Uterus (tissue), 2 donors: Measurements from ENCODE around the gene MIA2.

Experiments used
- CTCF ChIP-seq, 4 experiments: fragments of 200-600 bp in 2 of 4; fragments of 450-650 bp in 2 of 4; sonication (generic) in 2 of 4; IDR thresholded peaks; one replicate each; pipeline ENCODE4 v1.5.1; 2016 to 2019; ENCODE audit warnings: antibody characterized with exemption in 4 of 4, mild to moderate bottlenecking in 2 of 4, moderate library complexity in 1 of 4
- POLR2A ChIP-seq, 2 donors: fragments of 450-650 bp; IDR thresholded peaks; one replicate each; pipeline ENCODE4 v1.6.1; 2016; ENCODE audit warnings: antibody characterized with exemption in 2 of 2, mild to moderate bottlenecking in 1 of 2, moderate library complexity in 1 of 2

- TF ChIP-seq CTCF (IDR thresholded peaks at IDR 0.05) (no peak), POLR2A (IDR thresholded peaks at IDR 0.05) (no peak)
Measured at GRCh38 chr14:39265033-39265432, 31.3 kb downstream of the MIA2 start.
